GM06990 (cell line): ENCODE measurements around the gene GPN2.

Experiments
- DNase-seq: peaks from one replicate; pipeline ENCODE4 v3.0.0-alpha.2; 2011; ENCODE audit not compliant: insufficient read length; ENCODE audit errors: extremely low read depth
- H3K27me3 ChIP-seq: replicated peaks from 2 replicates; pipeline ENCODE4 v1.6.0; 2011; ENCODE audit warnings: low read length; ENCODE audit not compliant: control insufficient read depth, insufficient read depth
- H3K36me3 ChIP-seq: 2 replicates; pipeline ENCODE4 v1.5.1; 2011; ENCODE audit warnings: low read length; ENCODE audit not compliant: control insufficient read depth, insufficient read depth
- H3K4me3 ChIP-seq: replicated peaks from 2 replicates; pipeline ENCODE4 v1.5.1; 2011; ENCODE audit warnings: low read depth, mild to moderate bottlenecking, control low read depth, low read length
- TF ChIP-seq, protein P1 (sequence below): IDR thresholded peaks from 2 replicates; pipeline ENCODE4 v1.5.1; 2011; ENCODE audit warnings: low read length, control low read depth, mild to moderate bottlenecking, inconsistent platforms; ENCODE audit not compliant: insufficient read depth, poor library complexity, severe bottlenecking

Gene GPN2

DNA sequence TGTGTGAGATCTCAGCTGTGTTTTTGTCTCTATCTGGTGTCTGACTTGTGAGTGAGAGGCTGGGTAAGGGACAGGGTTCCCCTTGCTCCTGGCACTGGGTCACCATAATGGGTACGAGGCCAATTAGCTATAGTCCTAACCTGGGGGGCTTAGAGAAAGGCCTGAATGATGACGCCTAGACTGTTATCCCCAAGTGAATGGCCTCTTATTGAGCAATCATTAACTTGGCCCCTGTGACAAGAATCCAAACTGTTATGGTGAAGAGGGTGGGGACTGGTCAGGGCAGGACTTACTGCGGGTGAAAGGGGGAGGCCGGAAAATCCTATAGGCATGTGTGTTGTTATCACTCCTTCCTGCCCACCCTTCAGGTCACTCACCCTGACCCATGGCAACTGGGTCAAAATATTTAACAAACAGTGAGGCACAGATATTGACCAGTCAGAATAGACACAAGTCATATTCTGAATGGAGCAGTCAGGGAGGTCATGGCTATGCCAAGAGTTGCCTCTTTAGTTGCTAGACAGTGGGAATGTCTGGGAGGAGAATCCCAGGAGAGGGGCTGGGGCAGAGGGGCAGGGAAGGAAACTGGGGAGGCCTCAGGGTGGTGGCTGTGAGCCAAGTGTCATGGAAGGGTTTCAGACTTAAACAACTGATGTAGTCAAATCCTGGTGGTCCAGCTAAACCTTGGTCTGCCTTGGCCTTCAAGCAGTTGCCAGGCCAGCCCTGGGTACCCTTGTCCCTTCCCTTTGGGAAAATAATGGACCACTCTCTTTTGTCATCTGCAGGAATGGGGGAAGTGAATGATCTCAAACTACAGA lies 20.5 kb upstream of the GPN2 start:
- TF ChIP-seq, protein P1, sequence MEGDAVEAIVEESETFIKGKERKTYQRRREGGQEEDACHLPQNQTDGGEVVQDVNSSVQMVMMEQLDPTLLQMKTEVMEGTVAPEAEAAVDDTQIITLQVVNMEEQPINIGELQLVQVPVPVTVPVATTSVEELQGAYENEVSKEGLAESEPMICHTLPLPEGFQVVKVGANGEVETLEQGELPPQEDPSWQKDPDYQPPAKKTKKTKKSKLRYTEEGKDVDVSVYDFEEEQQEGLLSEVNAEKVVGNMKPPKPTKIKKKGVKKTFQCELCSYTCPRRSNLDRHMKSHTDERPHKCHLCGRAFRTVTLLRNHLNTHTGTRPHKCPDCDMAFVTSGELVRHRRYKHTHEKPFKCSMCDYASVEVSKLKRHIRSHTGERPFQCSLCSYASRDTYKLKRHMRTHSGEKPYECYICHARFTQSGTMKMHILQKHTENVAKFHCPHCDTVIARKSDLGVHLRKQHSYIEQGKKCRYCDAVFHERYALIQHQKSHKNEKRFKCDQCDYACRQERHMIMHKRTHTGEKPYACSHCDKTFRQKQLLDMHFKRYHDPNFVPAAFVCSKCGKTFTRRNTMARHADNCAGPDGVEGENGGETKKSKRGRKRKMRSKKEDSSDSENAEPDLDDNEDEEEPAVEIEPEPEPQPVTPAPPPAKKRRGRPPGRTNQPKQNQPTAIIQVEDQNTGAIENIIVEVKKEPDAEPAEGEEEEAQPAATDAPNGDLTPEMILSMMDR: no peak
- Histone ChIP-seq H3K36me3 (no peaks in the 10 kb centered on the region), H3K27me3 (no peaks in the 10 kb centered on the region), H3K4me3 (no peak overlapping the region)
- no peak for DNase-seq

- no peaks in the 10 kb centered on the region for H3K36me3 ChIP-seq
- TF ChIP-seq, protein P1: no peak
- no peak for DNase-seq
Observed at GRCh38 chr1:26909951-26910342, 19.9 kb upstream of the GPN2 start.

GRCh38 chr1:26907071-26907917 lies 17.2 kb upstream of the GPN2 start:
- Histone ChIP-seq H3K27me3 (no peaks in the 10 kb centered on the region), H3K4me3 (no peak overlapping the region), H3K36me3 (no peaks in the 10 kb centered on the region)
- TF ChIP-seq, protein P1: no peak
- no peak for DNase-seq

More at GRCh38 chr1:26909951-26910342, 19.9 kb upstream of the GPN2 start:
- H3K4me3 ChIP-seq: no peak overlapping the region
- H3K27me3 ChIP-seq: no peaks in the 10 kb centered on the region

- TF ChIP-seq, protein P1: no peak
- peak overlapping the region; percentile 96 for H3K4me3 ChIP-seq
- H3K27me3 ChIP-seq: no peaks in the 10 kb centered on the region
- no peaks in the 10 kb centered on the region for H3K36me3 ChIP-seq
- no peak for DNase-seq
Observed at GRCh38 chr1:26900815-26901511, 10.9 kb upstream of the GPN2 start.

- peak; percentile 81 for DNase-seq
- H3K36me3 ChIP-seq: peaks cover 3% of the 10 kb centered on the region
- no peaks in the 10 kb centered on the region for H3K27me3 ChIP-seq
- peak within 1 kb of the TSS; percentile 96 for H3K4me3 ChIP-seq
- TF ChIP-seq, protein P1: no peak
Observed at GRCh38 chr1:26900001-26900814, 10.1 kb upstream of the GPN2 start, which contains the start of gene GPATCH3. TSS of gene GPATCH3 (minus strand) at chr1:26900467. CDS start at chr1:26900442, 25 bp downstream.
